Ramos (cell line): ENCODE data around the gene ADGRF1.
"Not testable (repeated sequence)": the region's sequence is repeated elsewhere in the genome, so short reads cannot be mapped to it uniquely, and the experiment has no call there.

Source experiments
- in situ Hi-C: fragments of 300-500 bp; cut with MboI; formaldehyde crosslinking; loops from one replicate; pipeline ENCODE4 v1.14.3; 2022; ENCODE audit warnings: low sequenced_read_pairs; ENCODE audit not compliant: unreplicated experiment

ADGRF1 gene

DNA sequence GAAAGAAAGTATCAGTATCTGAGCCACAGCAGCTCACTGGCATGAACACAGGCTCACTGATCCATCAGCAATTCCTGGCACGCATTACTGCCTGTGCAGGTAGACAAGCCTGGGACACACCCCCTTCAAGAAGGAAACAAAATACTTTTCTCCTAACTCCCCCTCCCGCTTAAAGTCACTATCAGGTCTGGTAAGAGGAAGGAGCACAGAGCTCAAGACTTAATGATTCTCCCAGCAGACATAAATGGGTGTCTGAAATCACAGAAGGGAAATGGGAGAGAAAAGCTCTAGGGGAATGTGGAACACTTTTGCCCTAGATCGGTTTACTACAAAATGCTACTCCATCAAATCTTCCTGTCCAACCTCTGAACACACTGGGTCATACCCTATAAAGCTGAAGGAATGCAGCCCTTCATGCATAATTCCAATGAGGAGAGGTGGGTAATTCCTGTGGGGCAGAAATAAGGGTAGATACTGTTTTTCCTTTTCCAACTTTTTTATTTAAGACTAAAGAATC lies at the start of gene ADGRF1:
Gene ADGRF1, minus strand, starts transcription at position 58 of the 517 bp plus-strand sequence. CDS start 13,271 bp downstream, outside the sequence.
- in situ Hi-C loops, result no loop called here

- in situ Hi-C loops, result no loop called here
Measured at GRCh38 chr6:47090881-47091280, 48.7 kb upstream of the ADGRF1 start.

DNA sequence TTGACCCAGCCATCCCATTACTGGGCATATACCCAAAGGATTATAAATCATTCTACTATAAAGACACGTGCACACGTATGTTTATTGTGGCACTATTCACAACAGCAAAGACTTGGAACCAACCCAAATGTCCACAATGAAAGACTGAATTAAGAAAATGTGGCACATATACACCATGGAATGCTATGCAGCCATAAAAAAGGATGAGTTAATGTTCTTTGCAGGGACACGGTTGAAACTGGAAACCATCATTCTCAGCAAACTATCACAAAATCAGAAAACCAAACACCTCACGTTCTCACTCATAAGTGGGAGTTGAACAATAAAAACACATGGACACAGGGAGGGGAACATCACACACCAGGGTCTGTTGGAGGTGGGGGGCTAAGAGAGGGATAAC lies 47.3 kb upstream of the ADGRF1 start:
- in situ Hi-C loops, result not testable (repeated sequence)

DNA sequence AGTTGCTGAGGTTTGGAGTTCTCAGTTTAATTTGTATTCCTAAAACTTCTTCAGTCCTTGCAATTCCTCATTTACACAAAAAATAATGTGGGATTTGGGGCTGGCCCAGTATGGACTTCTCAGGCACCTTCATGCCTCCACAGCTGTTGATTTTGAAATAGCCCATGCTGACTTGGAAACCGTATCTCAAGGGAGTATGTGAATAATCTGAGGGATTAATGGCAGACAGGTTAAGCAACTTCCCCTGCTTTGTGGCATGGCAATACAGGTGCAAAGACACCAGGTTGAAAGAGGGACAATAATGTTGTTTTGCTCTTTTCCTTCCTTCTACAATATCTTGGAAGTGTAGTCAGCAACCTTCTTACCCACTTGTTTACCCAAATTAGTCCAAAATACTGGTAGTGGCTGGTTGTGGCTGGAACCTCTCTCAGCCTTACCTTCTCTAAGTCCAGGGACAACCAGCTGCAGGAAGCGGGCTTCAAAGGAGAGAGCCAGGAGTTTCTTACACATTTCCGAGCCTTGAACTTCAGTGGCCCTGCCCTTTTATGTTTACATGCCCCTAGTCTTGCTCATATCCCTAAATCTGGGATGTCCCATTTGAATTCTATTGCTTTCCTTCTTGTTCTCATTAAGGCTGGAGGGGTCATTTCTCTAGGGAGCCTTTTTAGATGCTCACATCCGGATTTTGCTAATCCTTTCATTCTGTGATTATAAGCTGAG lies 44.1 kb upstream of the ADGRF1 start:
- in situ Hi-C loops, result no loop called here

GRCh38 chr6:47084610-47085009 lies 42.5 kb upstream of the ADGRF1 start:
- in situ Hi-C loops, result no loop called here

GRCh38 chr6:47083586-47084047 lies 41.5 kb upstream of the ADGRF1 start:
- in situ Hi-C loops, result no loop called here

- in situ Hi-C loops, result no loop called here
Measured at GRCh38 chr6:47080083-47080596, 38.0 kb upstream of the ADGRF1 start.

DNA sequence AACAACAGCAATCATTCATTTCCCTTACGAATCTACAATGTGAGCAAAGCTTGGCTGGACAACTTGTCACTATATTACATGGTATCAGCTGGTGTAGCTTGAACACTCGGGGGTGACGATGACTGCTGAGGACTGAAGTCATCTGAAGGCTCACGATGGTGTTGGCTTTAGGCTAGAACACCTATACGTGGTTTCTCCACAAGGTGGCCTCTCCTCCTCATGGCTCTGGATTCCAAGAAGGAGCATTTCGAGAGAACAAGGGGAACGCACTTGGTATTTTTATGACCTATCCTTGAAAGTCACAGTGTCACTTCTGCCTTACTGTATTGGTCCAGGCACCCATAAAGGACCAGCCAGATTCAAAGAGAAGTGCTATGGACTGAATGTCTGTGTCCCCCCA lies 37.5 kb upstream of the ADGRF1 start:
- in situ Hi-C loops, result no loop called here

DNA sequence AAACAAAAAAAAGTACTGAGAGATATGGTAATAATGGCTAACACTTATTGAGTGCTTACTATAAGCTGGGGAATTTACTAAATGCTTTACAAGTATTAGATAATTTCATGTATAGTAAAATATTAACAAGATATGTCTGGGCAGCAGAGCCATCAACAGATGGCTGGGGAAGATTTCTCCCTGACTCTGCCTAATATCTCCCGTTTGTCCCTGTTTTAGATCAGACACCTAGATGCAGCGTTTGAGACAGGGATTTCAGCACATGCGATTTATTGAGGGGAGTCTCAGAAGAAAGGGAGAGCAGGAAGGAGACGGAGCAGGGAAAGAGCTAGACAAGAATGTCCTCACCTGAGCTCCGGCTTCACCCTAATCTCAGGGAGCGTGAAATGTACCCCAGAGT lies 36.9 kb upstream of the ADGRF1 start:
- in situ Hi-C loops, result no loop called here

DNA sequence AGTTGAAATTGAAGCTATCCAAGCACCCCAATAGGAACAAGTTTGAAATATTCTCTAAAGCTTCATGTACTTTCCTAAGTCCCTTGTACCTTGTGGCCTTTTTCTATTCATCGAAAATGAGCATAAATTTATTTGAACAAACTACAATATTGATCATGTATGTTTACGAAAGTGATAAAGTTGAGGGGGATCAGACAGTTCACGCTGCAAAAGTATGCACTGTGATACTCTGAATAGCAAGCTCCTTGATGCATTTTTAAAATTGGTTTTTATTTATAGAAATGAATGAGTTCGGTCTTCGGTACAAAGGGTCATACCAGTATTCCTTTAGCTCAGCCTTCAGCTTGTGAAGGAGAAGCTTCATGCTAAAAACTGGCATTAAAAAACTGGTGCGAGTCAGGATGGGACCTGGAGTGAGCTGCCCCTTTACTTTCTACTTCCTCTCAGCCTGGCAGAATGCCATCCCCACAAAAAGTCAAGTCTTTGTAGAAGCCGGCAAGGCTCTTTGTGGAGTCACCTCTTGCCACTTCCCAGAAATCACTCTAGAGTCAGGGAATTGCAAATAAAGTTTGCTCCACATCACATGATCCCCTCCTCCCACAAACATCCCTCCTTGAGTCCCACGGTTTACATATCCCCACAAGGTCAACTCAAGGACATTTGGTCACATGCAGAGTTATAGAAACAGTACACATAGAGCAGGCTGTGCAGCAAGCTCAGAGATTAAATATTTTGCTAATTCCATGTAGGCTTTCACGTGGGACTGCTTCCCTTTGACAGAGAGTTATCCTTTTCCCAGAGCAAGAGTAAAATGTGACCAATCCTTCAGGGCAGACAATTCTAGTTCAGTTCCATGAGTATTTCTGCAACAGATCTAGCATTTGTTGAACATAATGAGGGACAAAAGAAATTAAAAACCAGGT lies 34.6 kb upstream of the ADGRF1 start:
- in situ Hi-C loops, result no loop called here

GRCh38 chr6:47075741-47076421 lies 33.7 kb upstream of the ADGRF1 start:
- in situ Hi-C loops, result no loop called here

- in situ Hi-C loops, result no loop called here
Measured at GRCh38 chr6:47075168-47075567, 33.0 kb upstream of the ADGRF1 start.

- in situ Hi-C loops, result no loop called here
Measured at GRCh38 chr6:47073125-47074110, 31.3 kb upstream of the ADGRF1 start.

DNA sequence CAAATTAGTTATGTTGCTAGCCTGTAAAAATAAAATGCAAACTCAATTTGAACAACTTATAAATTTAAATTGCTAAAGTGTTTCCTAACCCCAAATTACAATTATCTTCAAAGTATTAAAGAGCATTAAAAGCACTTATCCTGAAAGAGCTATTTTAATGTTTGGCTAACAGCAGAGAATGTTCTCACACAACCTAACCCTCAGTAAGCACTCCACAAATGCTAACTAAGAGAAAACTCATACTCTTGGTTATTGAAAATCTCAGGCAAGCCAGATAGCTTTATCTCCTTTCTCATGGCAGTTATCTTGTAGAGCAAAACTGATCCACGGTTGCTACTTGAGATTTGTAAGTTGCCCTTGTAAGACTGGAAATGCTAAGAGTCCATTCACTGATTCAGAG lies 30.5 kb upstream of the ADGRF1 start:
- in situ Hi-C loops, result no loop called here

DNA sequence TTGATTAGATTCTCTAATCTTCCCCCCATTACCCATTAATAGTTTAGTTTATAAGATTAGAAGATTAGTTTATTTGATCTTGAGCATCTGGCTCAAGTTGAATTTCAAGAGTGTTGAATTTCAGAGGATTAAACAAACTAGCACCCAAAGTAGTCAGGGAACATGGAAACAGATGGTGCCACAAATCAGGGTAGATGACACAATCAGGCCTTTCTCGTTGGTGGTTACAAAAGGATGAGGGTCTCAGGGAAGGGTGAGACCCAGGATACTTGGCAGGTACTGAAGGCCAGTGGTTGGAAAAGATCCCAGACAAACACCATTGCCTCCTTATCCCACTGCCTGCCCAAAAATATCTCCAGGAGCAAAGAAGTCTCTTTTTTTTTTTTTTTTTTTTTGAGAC lies 29.5 kb upstream of the ADGRF1 start:
- in situ Hi-C loops, result no loop called here

DNA sequence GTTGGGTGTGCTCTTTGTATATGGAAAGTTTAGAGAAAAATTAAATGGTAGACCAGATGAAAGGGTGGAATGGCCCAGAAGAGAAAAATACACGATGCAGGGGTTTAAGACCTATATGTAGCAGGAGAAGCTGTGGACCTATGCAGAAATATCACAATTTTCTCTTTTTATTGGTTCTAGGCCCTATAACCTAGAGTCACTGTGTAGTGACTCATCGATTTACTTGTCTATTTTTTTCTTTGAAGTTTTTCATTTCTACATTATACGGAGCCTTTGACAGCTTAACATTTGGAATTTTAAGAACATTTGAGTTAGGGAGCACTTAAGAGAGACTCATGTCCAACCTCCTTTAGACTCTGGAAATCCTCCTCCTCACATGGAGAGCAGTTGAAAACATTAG lies 28.3 kb upstream of the ADGRF1 start:
- in situ Hi-C loops, result no loop called here

GRCh38 chr6:47069156-47069555 lies 27.0 kb upstream of the ADGRF1 start:
- in situ Hi-C loops, result no loop called here

DNA sequence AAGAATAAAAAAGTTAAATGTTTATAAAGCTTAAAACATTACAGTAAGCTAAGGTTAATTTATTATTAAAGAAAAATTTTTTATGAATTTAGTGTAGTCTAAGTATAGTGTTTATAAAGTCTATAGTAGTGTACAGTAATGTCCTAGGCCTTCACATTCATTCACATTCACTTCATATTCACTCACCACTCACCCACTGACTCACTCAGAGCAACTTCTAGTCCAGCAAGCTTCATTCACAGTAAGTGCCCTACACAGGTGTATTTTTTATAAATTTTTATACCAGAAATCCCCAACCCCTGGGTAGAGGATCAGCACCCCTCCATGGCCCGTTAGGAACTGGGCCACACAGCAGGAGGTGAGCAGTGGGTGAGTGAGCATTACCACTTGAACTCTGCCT lies 24.3 kb upstream of the ADGRF1 start:
- in situ Hi-C loops, result no loop called here

DNA sequence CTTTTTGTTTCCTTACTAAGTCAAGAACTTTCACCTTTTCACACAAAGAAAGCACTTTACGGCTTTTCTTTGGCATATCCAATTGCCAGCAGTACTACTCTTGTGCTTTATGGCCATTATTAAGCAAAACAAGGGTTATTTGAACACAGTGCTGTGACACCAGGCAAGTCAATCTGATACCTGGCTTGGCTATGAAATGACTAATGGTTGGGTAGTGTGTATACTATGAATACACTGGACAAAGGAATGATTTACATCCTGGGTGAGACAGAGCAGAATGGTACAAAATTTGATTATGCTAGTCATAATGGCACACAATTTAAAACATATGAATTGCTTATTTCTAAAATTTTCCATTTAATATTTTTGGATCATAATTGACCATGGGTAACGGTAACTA lies 22.1 kb upstream of the ADGRF1 start:
- in situ Hi-C loops, result no loop called here
